Amygdala (tissue), 56 donors: ENCODE data around the gene ARL6IP5.

Experiments
- DNase-seq, 56 donors: peaks; one replicate each; lab custom pipeline; 2025; lab: John Stamatoyannopoulos, UW

ARL6IP5 gene

GRCh38 chr3:69113536-69113935, 28.8 kb downstream of the ARL6IP5 start:
- no peak for DNase-seq

- no peak for DNase-seq
Measured at GRCh38 chr3:69115731-69116130, 31.0 kb downstream of the ARL6IP5 start.

GRCh38 chr3:69116162-69116561, 31.4 kb downstream of the ARL6IP5 start:
- DNase-seq = peak in 1 of 56 donors; percentile 7

GRCh38 chr3:69116897-69117296, 32.2 kb downstream of the ARL6IP5 start:
- peak in 45 of 56 donors; percentile 5 to 84 (median 52) for DNase-seq

GRCh38 chr3:69118555-69118954, 33.8 kb downstream of the ARL6IP5 start:
- DNase-seq = no peak

- DNase-seq = no peak
Measured at GRCh38 chr3:69119138-69119537, 34.4 kb downstream of the ARL6IP5 start.

- DNase-seq = no peak
Measured at GRCh38 chr3:69119681-69120080, 34.9 kb downstream of the ARL6IP5 start.

- peak in 42 of 56 donors; percentile 2 to 84 (median 32) for DNase-seq
Measured at GRCh38 chr3:69120879-69121464, 36.2 kb downstream of the ARL6IP5 start.

GRCh38 chr3:69121513-69121912, 36.8 kb downstream of the ARL6IP5 start:
- DNase-seq = no peak

GRCh38 chr3:69121950-69122349, 37.2 kb downstream of the ARL6IP5 start:
- DNase-seq = no peak

- DNase-seq = no peak
Measured at GRCh38 chr3:69122403-69122802, 37.7 kb downstream of the ARL6IP5 start, which contains the start of gene LMOD3. TSS of gene LMOD3 (minus strand) at chr3:69122595. CDS start at chr3:69122386, 209 bp downstream.

- DNase-seq = peak in 2 of 56 donors; percentile 2 to 18
Measured at GRCh38 chr3:69126216-69126615, 41.5 kb downstream of the ARL6IP5 start.

- no peak for DNase-seq
Measured at GRCh38 chr3:69126999-69127398, 42.3 kb downstream of the ARL6IP5 start.

GRCh38 chr3:69128509-69128908, 43.8 kb downstream of the ARL6IP5 start:
- DNase-seq = no peak

- no peak for DNase-seq
Measured at GRCh38 chr3:69129531-69129930, 44.8 kb downstream of the ARL6IP5 start.

GRCh38 chr3:69130689-69131088, 46.0 kb downstream of the ARL6IP5 start:
- no peak for DNase-seq

- no peak for DNase-seq
Measured at GRCh38 chr3:69137005-69137404, 52.3 kb downstream of the ARL6IP5 start.

GRCh38 chr3:69137412-69137811, 52.7 kb downstream of the ARL6IP5 start:
- no peak for DNase-seq

GRCh38 chr3:69141313-69141712, 56.6 kb downstream of the ARL6IP5 start:
- DNase-seq = no peak

- DNase-seq = no peak
Measured at GRCh38 chr3:69142090-69142489, 57.4 kb downstream of the ARL6IP5 start.

GRCh38 chr3:69142797-69143454, 58.2 kb downstream of the ARL6IP5 start:
- DNase-seq = no peak

GRCh38 chr3:69143612-69144011, 58.9 kb downstream of the ARL6IP5 start:
- no peak for DNase-seq
